ENCODE results near the gene GYG2.
"Not testable (repeated sequence)": the region's sequence is repeated elsewhere in the genome, so short reads cannot be mapped to it uniquely, and the experiment has no call there.

GRCh38 chrX:2796808-2797207, 31.9 kb upstream of the GYG2 start:
- TF ChIP-seq ZNF274 (IDR thresholded peaks at IDR 0.05; ENCODE audit: low read depth, low read length); REST (IDR thresholded peaks at IDR 0.05; ENCODE audit: low read depth); POLR2A (IDR thresholded peaks at IDR 0.05; ENCODE audit: borderline replicate concordance, extremely low read depth, insufficient read depth, insufficient read length); CTCF (IDR thresholded peaks at IDR 0.05 in 2 of 3, conservative IDR thresholded peaks at IDR 0.05 in 1 of 3; ENCODE audit: borderline replicate concordance in 1 of 3, insufficient read depth in 1 of 3, low read depth in 2 of 3, low read length in 2 of 3); POLR2AphosphoS5 (IDR thresholded peaks at IDR 0.05; ENCODE audit: low read depth, low read length): not testable (repeated sequence)

Data from HCT116 (cell line).